Sigmoid colon (tissue), 7 donors: ENCODE measurements around the gene NUDT1. TPM values are rescaled to one million over a fixed set of nuclear protein-coding genes. Genes with fewer than 3 reads are reported as not detected.

Source experiments
- DNase-seq: peaks from one replicate; pipeline ENCODE4 v3.0.0-alpha.2; 2019
- H3K27ac ChIP-seq, 4 donors: fragments of 200-600 bp; sonication (generic); one replicate each; pipeline ENCODE4 v1.5.1; 2016 to 2019; ENCODE audit warnings: mild to moderate bottlenecking in 1 of 4
- H3K27me3 ChIP-seq, 3 donors: fragments of 200-600 bp; sonication (generic); one replicate each; pipeline ENCODE4 v1.5.1; 2019; ENCODE audit warnings: mild to moderate bottlenecking in 1 of 3
- H3K36me3 ChIP-seq, 4 donors: fragments of 200-600 bp; sonication (generic); one replicate each; pipeline ENCODE4 v1.5.1; 2016 to 2019
- H3K4me1 ChIP-seq, 4 donors: fragments of 200-600 bp; sonication (generic); one replicate each; pipeline ENCODE4 v1.5.1; 2017 to 2019
- H3K4me3 ChIP-seq, 4 donors: fragments of 200-600 bp; sonication (generic); one replicate each; pipeline ENCODE4 v1.5.1; 2017 to 2019; ENCODE audit warnings: mild to moderate bottlenecking in 2 of 4, moderate library complexity in 1 of 4
- H3K9me3 ChIP-seq, 4 donors: fragments of 200-600 bp in 3 of 4; sonication (generic) in 3 of 4; one replicate each; pipeline versions ENCODE4 v1.5.1 to v1.6.1; 2013 to 2019
- EP300 ChIP-seq, 4 donors: sonication (generic); formaldehyde crosslinking; IDR thresholded peaks; one replicate each; pipeline ENCODE4 v1.6.1; 2017; ENCODE audit warnings: antibody characterized with exemption in 4 of 4
- POLR2A ChIP-seq, 2 donors: fragments of 450-650 bp; IDR thresholded peaks; one replicate each; pipeline ENCODE4 v1.6.1; 2016; ENCODE audit warnings: antibody characterized with exemption in 2 of 2, mild to moderate bottlenecking in 2 of 2, moderate library complexity in 2 of 2
- POLR2AphosphoS5 ChIP-seq, 4 donors: sonication (generic); formaldehyde crosslinking; IDR thresholded peaks; one replicate each; pipeline ENCODE4 v1.6.1; 2017; ENCODE audit warnings: antibody characterized with exemption in 4 of 4
- WGBS, 2 donors: extraction: QIAGEN DNeasy Blood & Tissue Kit; methylation state at CpG; one replicate each; pipeline ENCODE4 v1.1.7; 2013; 5-methylcytosine and 5-hydroxymethylcytosine counted together
- intact Hi-C: fragments of 100-400 bp; cut with DNase I; formaldehyde crosslinking; loops from one replicate; pipeline ENCODE4 v1.15.1; 2023
- polyA plus RNA-seq, 3 donors: library from polyadenylated mRNA; stranded (reverse); fragments of 200-250 nt; gene quantifications; one replicate each; pipeline ENCODE4 v1.2.3, GENCODE V29; 2013
- total RNA-seq, 4 donors: library from RNA; depleted of rRNA; stranded (reverse); fragments of >200 nt; gene quantifications; one replicate each; pipeline ENCODE4 v1.1.0, GENCODE V29; 2016
- TF ChIP-seq, protein P1 (sequence below), 4 experiments: fragments of 450-650 bp in 3 of 4; fragments of 200-600 bp in 1 of 4; IDR thresholded peaks; one replicate each; pipeline ENCODE4 v1.5.1; 2016 to 2019; ENCODE audit warnings: antibody characterized with exemption in 4 of 4, mild to moderate bottlenecking in 3 of 4, moderate library complexity in 2 of 4
- donor health status: healthy with polysubstance abuse.
- donor health status: Bipolar disorder and iron deficiency.
- donor health status: healthy.

The NUDT1 gene
- total and polyA plus RNA-seq, 7 donors, result 13.3 to 46.9 (median 27.0) TPM

DNA sequence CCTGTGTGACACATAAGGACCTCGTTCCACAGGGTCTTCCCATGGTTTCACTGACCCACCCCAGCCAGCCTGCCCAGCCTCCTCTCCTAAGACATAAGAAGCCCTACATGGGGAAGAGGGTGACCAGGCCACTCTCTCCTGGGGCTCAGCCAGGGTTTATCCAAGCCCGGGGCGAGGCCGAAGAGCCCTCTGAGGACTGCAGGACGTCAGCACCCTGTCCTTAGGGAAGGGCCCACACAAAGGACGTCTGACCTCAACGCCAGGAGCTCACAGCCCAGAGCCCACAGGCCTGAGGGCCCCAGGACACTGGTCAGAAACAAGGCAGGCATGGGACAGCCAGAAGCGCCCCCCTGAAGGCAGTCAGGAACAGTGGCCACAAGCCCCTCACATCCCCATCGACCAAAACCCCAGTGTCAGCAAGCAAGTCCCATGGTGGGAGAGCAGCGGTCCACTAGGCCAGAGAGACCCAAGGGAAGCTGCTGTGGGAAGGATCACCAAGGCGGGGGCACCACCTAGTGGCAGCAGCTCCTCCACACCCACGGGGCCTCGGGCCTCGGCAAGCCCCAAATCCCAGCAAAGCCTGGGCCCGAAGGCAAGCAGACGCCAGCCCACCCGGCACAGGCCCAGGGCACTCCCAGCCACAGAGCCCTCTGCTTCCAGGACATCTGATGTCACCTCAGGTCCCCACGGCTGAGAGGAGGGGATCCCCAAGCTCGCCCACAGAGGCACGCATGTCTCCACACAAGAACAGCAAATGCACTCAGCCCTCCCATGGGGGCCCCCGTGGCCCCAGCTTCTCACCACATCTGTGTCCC, 32.7 kb upstream of the NUDT1 start:
- peak; percentile 86 for DNase-seq
- H3K36me3 ChIP-seq, result peaks cover 0 to 52% (median 14%) of the 10 kb centered on the region in 4 donors

DNA sequence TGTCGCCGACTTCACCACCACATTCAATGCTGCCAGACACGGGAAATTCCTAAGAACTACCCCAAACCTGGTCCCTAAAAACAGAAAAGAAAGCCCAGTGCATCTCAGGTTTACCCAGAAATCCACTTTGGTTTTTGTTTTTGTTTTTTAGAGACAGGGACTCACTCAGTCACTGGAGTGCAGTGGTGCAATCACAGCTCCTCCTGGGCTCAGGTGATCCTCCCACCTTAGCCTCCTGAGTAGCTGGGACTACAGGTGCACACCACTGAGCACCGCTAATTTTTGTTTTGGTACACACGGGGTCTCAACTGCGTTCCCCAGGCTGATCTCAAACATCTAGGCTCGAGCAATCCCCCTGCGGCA, 32.1 kb upstream of the NUDT1 start:
- DNase-seq, result no peak
- WGBS, 2 donors, result 85 to 95% methylated on average over 8 of the region's 8 CpGs
- H3K27ac ChIP-seq, result no peak overlapping the region
- H3K36me3 ChIP-seq, result peaks cover 0 to 58% (median 14%) of the 10 kb centered on the region in 4 donors
- TF ChIP-seq EP300 (IDR thresholded peaks at IDR 0.05) (no peak), POLR2A (IDR thresholded peaks at IDR 0.05) (no peak), POLR2AphosphoS5 (IDR thresholded peaks at IDR 0.05) (no peak)
- TF ChIP-seq, protein P1, sequence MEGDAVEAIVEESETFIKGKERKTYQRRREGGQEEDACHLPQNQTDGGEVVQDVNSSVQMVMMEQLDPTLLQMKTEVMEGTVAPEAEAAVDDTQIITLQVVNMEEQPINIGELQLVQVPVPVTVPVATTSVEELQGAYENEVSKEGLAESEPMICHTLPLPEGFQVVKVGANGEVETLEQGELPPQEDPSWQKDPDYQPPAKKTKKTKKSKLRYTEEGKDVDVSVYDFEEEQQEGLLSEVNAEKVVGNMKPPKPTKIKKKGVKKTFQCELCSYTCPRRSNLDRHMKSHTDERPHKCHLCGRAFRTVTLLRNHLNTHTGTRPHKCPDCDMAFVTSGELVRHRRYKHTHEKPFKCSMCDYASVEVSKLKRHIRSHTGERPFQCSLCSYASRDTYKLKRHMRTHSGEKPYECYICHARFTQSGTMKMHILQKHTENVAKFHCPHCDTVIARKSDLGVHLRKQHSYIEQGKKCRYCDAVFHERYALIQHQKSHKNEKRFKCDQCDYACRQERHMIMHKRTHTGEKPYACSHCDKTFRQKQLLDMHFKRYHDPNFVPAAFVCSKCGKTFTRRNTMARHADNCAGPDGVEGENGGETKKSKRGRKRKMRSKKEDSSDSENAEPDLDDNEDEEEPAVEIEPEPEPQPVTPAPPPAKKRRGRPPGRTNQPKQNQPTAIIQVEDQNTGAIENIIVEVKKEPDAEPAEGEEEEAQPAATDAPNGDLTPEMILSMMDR (IDR thresholded peaks at IDR 0.05), result no peak
- no peaks in the 10 kb centered on the region for H3K27me3 ChIP-seq
- no peaks in the 10 kb centered on the region for H3K9me3 ChIP-seq
- intact Hi-C loops, result loop anchor here (1.0 to 10.0 kb wide), 4 partner anchors 106 to 628 kb away; no protein-coding TSS in a partner anchor
- no peak overlapping the region for H3K4me3 ChIP-seq
- peaks cover 0 to 17% (median 7%) of the 10 kb centered on the region in 4 donors for H3K4me1 ChIP-seq

More for the DNA sequence above, 32.7 kb upstream of the NUDT1 start:
- H3K27me3 ChIP-seq, result no peaks in the 10 kb centered on the region
- H3K4me3 ChIP-seq, result no peak overlapping the region
- 70 to 71% methylated on average over 21 of the region's 21 CpGs for WGBS, 2 donors
- H3K4me1 ChIP-seq, result peaks cover 0 to 23% (median 13%) of the 10 kb centered on the region in 4 donors
- intact Hi-C loops, result loop anchor here (1.0 to 10.0 kb wide), 4 partner anchors 105 to 627 kb away; no protein-coding TSS in a partner anchor
- H3K9me3 ChIP-seq, result no peaks in the 10 kb centered on the region
- TF ChIP-seq, protein P1 (IDR thresholded peaks at IDR 0.05), result peak; percentile 66 to 88 (median 74)
- no peak for TF ChIP-seq POLR2AphosphoS5 (IDR thresholded peaks at IDR 0.05)
- no peak overlapping the region for H3K27ac ChIP-seq

DNA sequence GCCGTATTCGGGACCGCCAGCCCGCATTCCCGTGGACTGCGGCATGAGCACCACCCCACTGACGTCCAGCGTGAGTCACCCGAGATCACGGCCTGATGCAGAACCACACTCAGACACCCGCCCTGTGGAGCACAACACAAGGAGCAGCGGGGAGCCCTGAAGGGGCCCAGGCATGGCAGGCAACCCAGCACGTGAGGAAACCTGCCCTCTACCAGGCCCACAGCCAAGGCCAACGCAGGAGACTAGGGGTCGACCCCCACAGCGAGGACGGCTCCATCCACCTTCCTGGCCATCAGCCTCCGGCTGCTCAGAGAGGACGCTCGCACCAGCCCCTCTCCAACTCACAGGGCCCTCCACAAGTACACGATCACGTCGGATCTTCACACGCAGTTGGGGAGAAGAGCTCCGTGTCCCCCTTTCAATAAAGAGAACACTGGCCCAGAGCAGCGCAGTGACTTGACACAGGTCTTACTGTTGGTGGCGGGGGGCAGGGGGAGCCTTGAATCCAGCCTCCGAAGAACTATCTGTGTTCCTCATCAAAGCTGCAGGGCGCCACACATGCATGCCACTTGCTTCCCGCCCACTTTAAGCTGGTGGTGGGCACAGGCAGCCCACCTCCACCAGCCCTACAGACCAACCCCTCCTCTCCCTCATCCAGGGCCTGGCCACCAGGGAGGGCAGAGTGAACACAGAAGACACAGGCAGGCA, 31.3 kb upstream of the NUDT1 start:
- H3K27ac ChIP-seq, result no peak overlapping the region
- intact Hi-C loops, result no loop called here
- H3K36me3 ChIP-seq, result peaks cover 0 to 64% (median 18%) of the 10 kb centered on the region in 4 donors
- TF ChIP-seq POLR2A (IDR thresholded peaks at IDR 0.05) (no peak), POLR2AphosphoS5 (IDR thresholded peaks at IDR 0.05) (no peak), EP300 (IDR thresholded peaks at IDR 0.05) (no peak)
- TF ChIP-seq, protein P1 (IDR thresholded peaks at IDR 0.05), result no peak
- H3K27me3 ChIP-seq, result no peaks in the 10 kb centered on the region
- H3K9me3 ChIP-seq, result no peaks in the 10 kb centered on the region
- H3K4me3 ChIP-seq, result no peak overlapping the region
- whole genome bisulfite sequencing, 2 donors, result 95 to 96% methylated on average over 30 of the region's 30 CpGs
- DNase-seq, result no peak
- H3K4me1 ChIP-seq, result peaks cover 0 to 10% (median under 1%) of the 10 kb centered on the region in 4 donors

DNA sequence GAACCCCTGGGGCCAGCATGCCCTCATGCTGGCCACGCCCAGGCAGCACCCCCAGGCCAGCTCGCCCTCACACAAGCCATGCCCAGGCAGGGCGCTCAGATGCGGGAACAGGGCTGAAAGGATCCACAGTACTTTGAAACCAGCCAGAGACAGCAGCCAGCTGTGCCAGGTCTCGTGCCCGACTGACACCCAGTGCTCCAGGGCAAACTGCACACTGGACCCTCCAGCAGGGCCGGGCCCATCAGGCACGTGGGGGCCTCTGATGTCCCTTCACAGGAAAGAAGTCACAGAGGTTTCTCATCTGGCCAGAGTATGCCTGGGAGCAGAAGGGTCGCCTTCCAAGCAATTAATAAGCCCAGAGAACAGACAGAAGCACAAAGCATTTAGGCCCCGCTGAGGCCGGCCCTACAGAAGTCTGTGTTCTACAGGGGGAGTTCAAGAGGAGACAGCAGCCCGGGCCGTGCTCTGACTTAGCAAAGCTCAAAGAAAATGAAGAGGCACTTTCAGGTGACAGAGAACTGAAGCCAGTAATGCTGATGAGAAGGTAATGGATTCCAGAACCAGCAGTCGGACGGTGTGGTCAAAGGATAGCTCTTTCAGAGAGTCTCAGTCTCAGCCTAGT, 30.7 kb upstream of the NUDT1 start:
- H3K27ac ChIP-seq, result no peak overlapping the region
- H3K4me1 ChIP-seq, result peaks cover 0 to 9% (median 0%) of the 10 kb centered on the region in 4 donors
- peaks cover 0 to 70% (median 24%) of the 10 kb centered on the region in 4 donors for H3K36me3 ChIP-seq
- TF ChIP-seq POLR2A (IDR thresholded peaks at IDR 0.05), result no peak
- TF ChIP-seq, protein P1 (IDR thresholded peaks at IDR 0.05), result no peak
- TF ChIP-seq POLR2AphosphoS5 (IDR thresholded peaks at IDR 0.05), result no peak
- no peak for TF ChIP-seq EP300 (IDR thresholded peaks at IDR 0.05)
- H3K9me3 ChIP-seq, result no peaks in the 10 kb centered on the region
- H3K27me3 ChIP-seq, result no peaks in the 10 kb centered on the region
- no peak overlapping the region for H3K4me3 ChIP-seq
- intact Hi-C loops, result no loop called here
- 93 to 94% methylated on average over 15 of the region's 15 CpGs for WGBS, 2 donors
- DNase-seq, result no peak
